HepG2 (cell line): Measurements from ENCODE around the gene MAN2A2. TPM values are rescaled to one million over a fixed set of nuclear protein-coding genes. Genes with fewer than 3 reads are reported as not detected.

ENCODE experiments used
- BCLAF1 ChIP-seq: fragments of 450-650 bp; IDR thresholded peaks from 2 replicates; pipeline ENCODE4 v1.6.1; 2017; ENCODE audit warnings: mild to moderate bottlenecking
- DNMT1 ChIP-seq: sonication (generic); formaldehyde crosslinking; IDR thresholded peaks from 2 replicates; pipeline ENCODE4 v1.5.1; 2020; ENCODE audit warnings: mild to moderate bottlenecking, missing genetic modification reagents
- GTF3A ChIP-seq: sonication (generic); formaldehyde crosslinking; conservative IDR thresholded peaks from 2 replicates; pipeline ENCODE4 v1.4.0; 2020; ENCODE audit warnings: mild to moderate bottlenecking, missing genetic modification reagents
- MXD1 ChIP-seq: sonication (generic); formaldehyde crosslinking; IDR thresholded peaks from 2 replicates; pipeline ENCODE4 v1.4.0; 2020; ENCODE audit warnings: mild to moderate bottlenecking, missing genetic modification reagents
- NFKBIZ ChIP-seq: IDR thresholded peaks from 2 replicates; pipeline ENCODE4 v1.6.1; 2018; ENCODE audit warnings: missing genetic modification reagents, missing compliant biosample characterization
- PAF1 ChIP-seq: IDR thresholded peaks from 2 replicates; pipeline ENCODE4 v1.6.1; 2016; ENCODE audit warnings: missing genetic modification reagents, missing compliant biosample characterization
- PITX1 ChIP-seq: sonication (generic); formaldehyde crosslinking; IDR thresholded peaks from 2 replicates; pipeline ENCODE4 v1.5.1; 2020; ENCODE audit warnings: mild to moderate bottlenecking, missing genetic modification reagents
- SP4 ChIP-seq: sonication (generic); formaldehyde crosslinking; IDR thresholded peaks from 2 replicates; pipeline ENCODE4 v1.8.1; 2023; ENCODE audit warnings: mild to moderate bottlenecking, missing genetic modification reagents
- TAF1 ChIP-seq: sonication (generic); formaldehyde crosslinking; IDR thresholded peaks from 2 replicates; pipeline ENCODE4 v1.4.0; 2020; ENCODE audit warnings: missing genetic modification reagents
- TCF7 ChIP-seq: sonication (generic); IDR thresholded peaks from 2 replicates; pipeline ENCODE4 v1.6.1; 2016; ENCODE audit warnings: antibody characterized with exemption, low read depth
- WIZ ChIP-seq: sonication (generic); formaldehyde crosslinking; IDR thresholded peaks from 2 replicates; pipeline ENCODE4 v1.5.1; 2020; ENCODE audit warnings: mild to moderate bottlenecking, missing genetic modification reagents
- ZBTB1 ChIP-seq: sonication (generic); formaldehyde crosslinking; IDR thresholded peaks from 2 replicates; pipeline ENCODE4 v1.4.0; 2020; ENCODE audit warnings: missing genetic modification reagents, borderline replicate concordance
- ZBTB14 ChIP-seq: sonication (generic); formaldehyde crosslinking; IDR thresholded peaks from 2 replicates; pipeline ENCODE4 v1.4.0; 2020; ENCODE audit warnings: missing genetic modification reagents
- ZBTB4 ChIP-seq: sonication (generic); formaldehyde crosslinking; IDR thresholded peaks from 2 replicates; pipeline ENCODE4 v1.4.0; 2020; ENCODE audit warnings: missing genetic modification reagents, mild to moderate bottlenecking, borderline replicate concordance
- ZBTB44 ChIP-seq: sonication (generic); formaldehyde crosslinking; IDR thresholded peaks from 2 replicates; pipeline ENCODE4 v1.4.0; 2020; ENCODE audit warnings: missing genetic modification reagents
- ZNF503 ChIP-seq: sonication (generic); formaldehyde crosslinking; IDR thresholded peaks from 2 replicates; pipeline ENCODE4 v1.4.0; 2020; ENCODE audit warnings: missing genetic modification reagents
- polyA plus RNA-seq, 8 experiments: library from polyadenylated mRNA; depleted of rRNA in 3 of 8; stranded (reverse) in 7 of 8; unstranded in 1 of 8; fragments of >200 nt; fragmentation: Illumina TruSeq in 4 of 8; extraction: Trizol in 4 of 8; gene quantifications; 2 replicates each; pipeline versions ENCODE4 v1.2.1 to v1.2.3, GENCODE V29; 2011 to 2016; ENCODE audit warnings: low read depth in 4 of 8, missing spikeins in 1 of 8, mixed read lengths in 1 of 8; ENCODE audit not compliant: insufficient read depth in 1 of 8
- total RNA-seq, 5 experiments: library from RNA; depleted of rRNA; stranded (reverse); fragments of >200 nt; fragmentation: Illumina TruSeq; extraction: Trizol; gene quantifications; 2 replicates each; pipeline ENCODE4 v1.2.3, GENCODE V29; 2016; ENCODE audit warnings: low read depth in 1 of 5

MAN2A2 gene
- total and polyA plus RNA-seq, 2 of the 13 experiments (the other 11 are each of a cell fraction or from before 2014, with no cell fraction given), result 17.5 to 51.5 TPM

- TF ChIP-seq BCLAF1, result no peak
- TF ChIP-seq SP4 (CRISPR knock-in tag), result peak; percentile 55; the same call in 1 of the 2 replicates
- TF ChIP-seq ZBTB4 (CRISPR knock-in tag), result peak; percentile 57
- 0 out of 2 replicates have a peak, but pooled peaks have one; percentile 10 for TF ChIP-seq PITX1 (CRISPR knock-in tag)
- no peak for TF ChIP-seq PAF1 (CRISPR knock-in tag)
- no peak for TF ChIP-seq GTF3A (CRISPR knock-in tag)
- peak; percentile 51; the same call in 1 of the 2 replicates for TF ChIP-seq ZBTB44 (CRISPR knock-in tag)
- peak; percentile 84; the same call in 1 of the 2 replicates for TF ChIP-seq TAF1 (CRISPR knock-in tag)
- TF ChIP-seq ZBTB1 (CRISPR knock-in tag), result no peak
- TF ChIP-seq NFKBIZ (CRISPR knock-in tag), result peak; percentile 43
- peak; percentile 81 for TF ChIP-seq MXD1 (CRISPR knock-in tag)
- TF ChIP-seq WIZ (CRISPR knock-in tag), result peak; percentile 86
- TF ChIP-seq ZBTB14 (CRISPR knock-in tag), result no peak
- TF ChIP-seq DNMT1 (CRISPR knock-in tag), result 0 out of 2 replicates have a peak, but pooled peaks have one; percentile 43
- no peak for TF ChIP-seq TCF7
- TF ChIP-seq ZNF503 (CRISPR knock-in tag), result peak; percentile 79
Observed at GRCh38 chr15:90931828-90932659, 28.9 kb downstream of the MAN2A2 start, which contains the start of gene HDDC3 (continued).
